Upper lobe of left lung (tissue), 4 donors: Measurements from ENCODE around the gene ECEL1.

Experiments used
- CTCF ChIP-seq, 6 experiments: fragments of 450-650 bp in 4 of 6; fragments of 200-600 bp in 2 of 6; sonication (generic) in 2 of 6; IDR thresholded peaks; one replicate each; pipeline ENCODE4 v1.5.1; 2016 to 2019; ENCODE audit warnings: antibody characterized with exemption in 6 of 6
- EP300 ChIP-seq, 4 donors: sonication (generic); formaldehyde crosslinking; IDR thresholded peaks; one replicate each; pipeline ENCODE4 v1.5.1; 2017; ENCODE audit warnings: antibody characterized with exemption in 4 of 4, control low read depth in 2 of 4
- POLR2A ChIP-seq, 4 donors: fragments of 450-650 bp; IDR thresholded peaks; one replicate each; pipeline ENCODE4 v1.5.1; 2016 to 2017; ENCODE audit warnings: antibody characterized with exemption in 4 of 4, mild to moderate bottlenecking in 2 of 4
- POLR2AphosphoS5 ChIP-seq, 2 donors: sonication (generic); formaldehyde crosslinking; IDR thresholded peaks; one replicate each; pipeline ENCODE4 v1.5.1; 2017; ENCODE audit warnings: antibody characterized with exemption in 2 of 2

DNA sequence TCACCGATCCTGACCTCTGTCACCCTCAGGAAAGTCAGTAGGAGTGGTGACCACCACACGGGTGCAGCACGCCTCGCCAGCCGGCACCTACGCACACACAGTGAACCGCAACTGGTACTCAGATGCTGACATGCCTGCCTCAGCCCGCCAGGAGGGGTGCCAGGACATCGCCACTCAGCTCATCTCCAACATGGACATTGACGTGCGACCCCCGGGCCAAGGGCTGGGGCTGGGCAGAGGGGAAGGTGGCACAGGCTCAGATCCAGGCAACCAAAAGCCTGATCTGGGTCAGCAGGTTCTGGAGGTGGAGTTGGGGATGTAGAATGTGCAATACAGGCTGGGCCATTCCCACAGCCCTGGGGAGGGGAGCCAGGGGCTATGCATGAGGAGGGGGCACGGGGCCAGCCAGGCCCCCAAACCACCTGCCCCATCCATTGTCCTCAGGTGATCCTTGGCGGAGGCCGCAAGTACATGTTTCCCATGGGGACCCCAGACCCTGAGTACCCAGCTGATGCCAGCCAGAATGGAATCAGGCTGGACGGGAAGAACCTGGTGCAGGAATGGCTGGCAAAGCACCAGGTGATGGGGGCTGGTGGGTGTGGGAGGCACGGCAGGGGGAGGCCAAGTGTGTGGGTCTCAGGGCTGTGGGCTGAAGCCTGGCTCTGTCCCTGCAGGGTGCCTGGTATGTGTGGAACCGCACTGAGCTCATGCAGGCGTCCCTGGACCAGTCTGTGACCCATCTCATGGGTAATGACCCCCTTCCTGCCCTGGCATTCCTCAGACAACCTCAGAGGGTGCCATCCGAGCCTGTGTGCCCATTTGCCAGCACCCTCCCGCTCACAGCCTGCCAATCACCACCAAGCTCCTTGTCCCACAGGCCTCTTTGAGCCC is 30.3 kb downstream of the ECEL1 start:
- TF ChIP-seq POLR2A (IDR thresholded peaks at IDR 0.05) (no peak), POLR2AphosphoS5 (IDR thresholded peaks at IDR 0.05) (no peak), CTCF (IDR thresholded peaks at IDR 0.05) (no peak), EP300 (IDR thresholded peaks at IDR 0.05) (no peak)
